NB4 (cell line): Measurements from ENCODE around the gene STIM1.

Experiments used
- POLR2A ChIP-seq: IDR thresholded peaks from 2 replicates; pipeline ENCODE4 v1.6.1; 2011; ENCODE audit warnings: mild to moderate bottlenecking; ENCODE audit not compliant: insufficient read length; ENCODE audit errors: extremely low read depth
- TF ChIP-seq, protein P1 (sequence below): IDR thresholded peaks from one replicate; pipeline ENCODE4 v1.5.1; 2012; ENCODE audit warnings: low read depth, low read length
- TF ChIP-seq, protein P2 (sequence below): IDR thresholded peaks from 2 replicates; pipeline ENCODE4 v1.6.1; 2011; ENCODE audit warnings: low read depth, low read length

DNA sequence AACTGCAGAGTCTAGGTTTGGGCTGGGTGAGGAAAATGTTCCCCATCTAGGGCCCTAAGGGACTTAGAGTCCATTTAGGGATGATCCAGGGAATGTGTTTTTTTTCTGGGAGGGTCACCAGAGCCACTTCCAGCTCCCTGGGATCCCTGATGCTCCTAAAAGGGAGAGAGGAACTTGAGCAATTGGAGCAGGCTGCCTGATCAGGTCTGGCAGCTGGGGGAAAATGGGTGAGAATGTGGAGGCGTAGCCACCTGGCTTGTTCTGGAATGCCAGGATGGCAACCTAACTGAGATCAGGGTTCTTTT lies 45.9 kb upstream of the STIM1 start:
- TF ChIP-seq, protein P1, sequence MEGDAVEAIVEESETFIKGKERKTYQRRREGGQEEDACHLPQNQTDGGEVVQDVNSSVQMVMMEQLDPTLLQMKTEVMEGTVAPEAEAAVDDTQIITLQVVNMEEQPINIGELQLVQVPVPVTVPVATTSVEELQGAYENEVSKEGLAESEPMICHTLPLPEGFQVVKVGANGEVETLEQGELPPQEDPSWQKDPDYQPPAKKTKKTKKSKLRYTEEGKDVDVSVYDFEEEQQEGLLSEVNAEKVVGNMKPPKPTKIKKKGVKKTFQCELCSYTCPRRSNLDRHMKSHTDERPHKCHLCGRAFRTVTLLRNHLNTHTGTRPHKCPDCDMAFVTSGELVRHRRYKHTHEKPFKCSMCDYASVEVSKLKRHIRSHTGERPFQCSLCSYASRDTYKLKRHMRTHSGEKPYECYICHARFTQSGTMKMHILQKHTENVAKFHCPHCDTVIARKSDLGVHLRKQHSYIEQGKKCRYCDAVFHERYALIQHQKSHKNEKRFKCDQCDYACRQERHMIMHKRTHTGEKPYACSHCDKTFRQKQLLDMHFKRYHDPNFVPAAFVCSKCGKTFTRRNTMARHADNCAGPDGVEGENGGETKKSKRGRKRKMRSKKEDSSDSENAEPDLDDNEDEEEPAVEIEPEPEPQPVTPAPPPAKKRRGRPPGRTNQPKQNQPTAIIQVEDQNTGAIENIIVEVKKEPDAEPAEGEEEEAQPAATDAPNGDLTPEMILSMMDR, result no peak
- TF ChIP-seq POLR2A, result no peak
- TF ChIP-seq, protein P2, sequence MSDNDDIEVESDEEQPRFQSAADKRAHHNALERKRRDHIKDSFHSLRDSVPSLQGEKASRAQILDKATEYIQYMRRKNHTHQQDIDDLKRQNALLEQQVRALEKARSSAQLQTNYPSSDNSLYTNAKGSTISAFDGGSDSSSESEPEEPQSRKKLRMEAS, result no peak
